Activated T-helper 17 cell treated with anti-CD3 and anti-CD28 coated beads, Interleukin-2, amount 50 U/mL, for 72 hours (primary cell): ENCODE measurements around the gene FGF14. TPM values are rescaled to one million over a fixed set of nuclear protein-coding genes. Genes with fewer than 3 reads are reported as not detected.
A peak's percentile ranks its signal among the peaks of the same experiment; 100 is the strongest.

ENCODE experiments used
- ATAC-seq: fragments of 150-1000 bp; cut with Tn5 transposase; replicated peaks from 2 replicates; pipeline ENCODE4 v1.10.0; 2021; ENCODE audit warnings: mild to moderate bottlenecking, moderate library complexity
- H3K27ac Mint-ChIP-seq: one replicate; pipeline ENCODE4 v1.8.0; 2022; ENCODE audit warnings: mixed read lengths
- H3K27me3 Mint-ChIP-seq: one replicate; pipeline ENCODE4 v1.8.0; 2022; ENCODE audit warnings: mixed read lengths
- H3K36me3 Mint-ChIP-seq: one replicate; pipeline ENCODE4 v1.8.0; 2022; ENCODE audit warnings: low read depth, mild to moderate bottlenecking, mixed read lengths
- H3K4me1 Mint-ChIP-seq: one replicate; pipeline ENCODE4 v1.8.0; 2022; ENCODE audit warnings: mixed read lengths
- H3K4me3 Mint-ChIP-seq: one replicate; pipeline ENCODE4 v1.8.0; 2022; ENCODE audit warnings: mild to moderate bottlenecking, mixed read lengths
- H3K9me3 Mint-ChIP-seq: one replicate; pipeline ENCODE4 v1.8.0; 2022; ENCODE audit warnings: mixed read lengths
- total RNA-seq, 2 donors: library from RNA; stranded (reverse); gene quantifications; one replicate each; pipeline ENCODE4 v1.2.3, GENCODE V29; 2022

FGF14 gene
- total RNA-seq, 2 donors from 2014 or later: not detected

GRCh38 chr13:101967781-101968180 is 434.1 kb downstream of the FGF14 start:
- H3K27ac Mint-ChIP-seq: no peak overlapping the region
- H3K36me3 Mint-ChIP-seq: no peaks in the 10 kb centered on the region
- H3K27me3 Mint-ChIP-seq: peaks cover 14% of the 10 kb centered on the region
- H3K4me3 Mint-ChIP-seq: no peak overlapping the region
- no peak for ATAC-seq
- H3K4me1 Mint-ChIP-seq: no peaks in the 10 kb centered on the region
- H3K9me3 Mint-ChIP-seq: no peaks in the 10 kb centered on the region

- H3K4me3 Mint-ChIP-seq: no peak overlapping the region
- H3K36me3 Mint-ChIP-seq: no peaks in the 10 kb centered on the region
- H3K9me3 Mint-ChIP-seq: no peaks in the 10 kb centered on the region
- no peak overlapping the region for H3K27ac Mint-ChIP-seq
- H3K27me3 Mint-ChIP-seq: peaks cover 15% of the 10 kb centered on the region
- no peaks in the 10 kb centered on the region for H3K4me1 Mint-ChIP-seq
- no peak for ATAC-seq
These were observed 434.6 kb downstream of the FGF14 start for GRCh38 chr13:101967216-101967615.

GRCh38 chr13:101965096-101965495 is 436.8 kb downstream of the FGF14 start:
- no peaks in the 10 kb centered on the region for H3K36me3 Mint-ChIP-seq
- no peak overlapping the region for H3K27ac Mint-ChIP-seq
- no peaks in the 10 kb centered on the region for H3K9me3 Mint-ChIP-seq
- ATAC-seq: no peak
- no peak overlapping the region for H3K4me3 Mint-ChIP-seq
- H3K4me1 Mint-ChIP-seq: no peaks in the 10 kb centered on the region
- H3K27me3 Mint-ChIP-seq: peaks cover 15% of the 10 kb centered on the region

- Mint-ChIP-seq H3K4me1 (no peaks in the 10 kb centered on the region), H3K27ac (no peak overlapping the region), H3K9me3 (peaks cover 3% of the 10 kb centered on the region), H3K27me3 (peaks cover 8% of the 10 kb centered on the region), H3K4me3 (no peak overlapping the region), H3K36me3 (no peaks in the 10 kb centered on the region)
- no peak for ATAC-seq
These were observed 442.8 kb downstream of the FGF14 start for GRCh38 chr13:101959016-101959415.

- H3K36me3 Mint-ChIP-seq: no peaks in the 10 kb centered on the region
- peaks cover 3% of the 10 kb centered on the region for H3K9me3 Mint-ChIP-seq
- no peak overlapping the region for H3K27ac Mint-ChIP-seq
- H3K4me1 Mint-ChIP-seq: no peaks in the 10 kb centered on the region
- H3K27me3 Mint-ChIP-seq: no peaks in the 10 kb centered on the region
- no peak for ATAC-seq
- H3K4me3 Mint-ChIP-seq: peak overlapping the region; percentile 20
These were observed 446.1 kb downstream of the FGF14 start for GRCh38 chr13:101955764-101956163.

DNA sequence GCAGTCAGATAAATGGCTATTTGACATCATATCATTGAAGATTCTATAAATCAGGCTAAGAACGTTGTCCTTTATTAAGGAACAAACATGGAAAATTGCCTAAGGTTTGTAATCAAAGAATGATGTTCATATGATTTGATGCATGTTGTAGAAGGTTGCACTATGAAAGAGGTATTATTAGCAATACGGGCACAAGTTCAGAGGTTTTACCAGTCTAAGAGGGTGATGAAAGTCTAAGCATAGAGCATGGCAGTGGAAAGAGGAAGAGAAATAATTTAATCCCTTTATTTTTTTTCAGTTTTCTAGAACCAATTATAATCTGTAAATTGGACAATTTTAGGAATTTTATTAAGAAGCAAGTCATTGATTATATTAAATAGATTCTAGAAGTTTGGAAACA is 450.7 kb downstream of the FGF14 start:
- H3K4me1 Mint-ChIP-seq: no peaks in the 10 kb centered on the region
- ATAC-seq: no peak
- peaks cover 4% of the 10 kb centered on the region for H3K9me3 Mint-ChIP-seq
- no peak overlapping the region for H3K27ac Mint-ChIP-seq
- H3K27me3 Mint-ChIP-seq: peaks cover 2% of the 10 kb centered on the region
- H3K36me3 Mint-ChIP-seq: no peaks in the 10 kb centered on the region
- no peak overlapping the region for H3K4me3 Mint-ChIP-seq

DNA sequence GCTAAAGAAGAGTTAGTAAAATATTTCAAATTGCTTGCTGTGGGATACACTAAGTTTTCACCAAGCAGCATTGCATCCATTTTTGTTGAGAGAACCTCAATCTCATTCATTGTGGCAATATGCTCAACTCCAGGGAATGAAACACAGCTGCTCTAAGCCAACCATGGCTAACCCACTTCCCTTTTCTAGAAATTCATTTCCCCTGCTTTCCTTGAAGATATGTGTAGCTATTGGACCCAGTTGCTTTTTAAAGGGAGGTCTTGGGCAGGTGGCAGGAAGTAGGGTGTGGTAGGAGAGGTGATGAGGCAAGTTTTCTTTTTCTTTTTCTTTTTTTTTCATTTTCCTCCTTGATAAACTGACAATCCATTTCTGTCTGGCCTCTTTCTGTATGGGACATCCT is 452.2 kb downstream of the FGF14 start:
- ATAC-seq: no peak
- no peak overlapping the region for H3K4me3 Mint-ChIP-seq
- peaks cover 7% of the 10 kb centered on the region for H3K27me3 Mint-ChIP-seq
- H3K27ac Mint-ChIP-seq: no peak overlapping the region
- no peaks in the 10 kb centered on the region for H3K36me3 Mint-ChIP-seq
- no peaks in the 10 kb centered on the region for H3K4me1 Mint-ChIP-seq
- peaks cover 4% of the 10 kb centered on the region for H3K9me3 Mint-ChIP-seq

DNA sequence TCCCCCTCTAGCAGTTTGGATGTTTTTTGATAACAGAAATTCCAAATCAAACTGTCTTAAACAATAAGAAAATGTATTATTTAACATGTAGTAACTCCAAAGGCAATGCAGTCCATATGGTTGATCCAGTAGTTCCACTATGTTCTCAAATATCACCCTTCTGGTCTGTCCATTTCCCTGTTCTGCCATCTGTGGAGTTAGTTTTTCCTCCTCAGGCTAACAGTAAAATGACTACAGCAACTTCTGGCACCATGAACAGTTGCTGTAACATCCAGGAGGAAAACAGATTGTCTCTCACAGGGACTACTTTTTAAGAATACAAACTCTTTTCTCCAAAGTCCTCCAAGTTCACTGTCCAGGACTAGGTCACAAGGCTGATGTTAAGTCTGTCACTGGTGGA is 455.4 kb downstream of the FGF14 start:
- no peak overlapping the region for H3K27ac Mint-ChIP-seq
- H3K9me3 Mint-ChIP-seq: peaks cover 4% of the 10 kb centered on the region
- H3K4me3 Mint-ChIP-seq: no peak overlapping the region
- H3K36me3 Mint-ChIP-seq: no peaks in the 10 kb centered on the region
- ATAC-seq: no peak
- no peaks in the 10 kb centered on the region for H3K4me1 Mint-ChIP-seq
- H3K27me3 Mint-ChIP-seq: peaks cover 7% of the 10 kb centered on the region

DNA sequence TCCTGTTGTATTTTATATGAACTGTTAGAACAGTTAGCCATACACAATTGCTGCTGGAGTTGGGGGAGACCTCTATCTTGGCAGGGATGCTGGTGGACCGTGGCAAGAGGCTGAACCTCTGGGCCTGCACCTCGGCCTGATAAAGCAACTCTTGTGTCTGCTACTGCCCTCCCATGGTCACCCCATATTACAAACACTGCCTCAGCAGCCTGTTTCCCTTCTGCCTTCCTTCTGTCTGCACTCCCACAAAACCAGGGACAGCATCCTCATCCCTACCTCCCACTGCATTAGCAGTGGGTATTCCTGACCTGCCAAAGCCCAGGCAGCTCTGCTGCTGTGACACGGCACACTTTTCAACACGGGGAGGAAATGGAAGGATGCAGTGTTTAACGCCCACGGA is 456.4 kb downstream of the FGF14 start:
- Mint-ChIP-seq H3K4me3 (no peak overlapping the region), H3K27me3 (peaks cover 7% of the 10 kb centered on the region), H3K27ac (no peak overlapping the region), H3K36me3 (no peaks in the 10 kb centered on the region), H3K9me3 (peaks cover 4% of the 10 kb centered on the region), H3K4me1 (no peaks in the 10 kb centered on the region)
- ATAC-seq: no peak

DNA sequence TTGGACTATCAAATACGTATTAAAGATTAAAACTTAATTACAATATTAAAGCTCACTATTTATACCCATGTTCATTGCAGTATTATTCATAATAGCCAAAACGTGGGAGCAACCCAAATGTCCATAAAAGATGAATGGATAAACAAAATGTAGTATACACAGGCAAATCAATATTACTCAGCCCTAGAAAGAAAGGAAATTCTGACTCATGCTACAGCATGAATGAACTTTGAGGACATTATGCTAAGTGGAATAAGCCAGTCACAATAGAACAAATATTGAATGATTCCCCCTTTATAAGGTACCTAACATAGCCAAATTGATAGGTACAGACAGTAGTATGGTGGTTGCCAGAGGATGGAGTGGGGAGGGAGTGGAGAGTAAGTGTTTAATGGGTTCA is 457.3 kb downstream of the FGF14 start:
- H3K4me1 Mint-ChIP-seq: no peaks in the 10 kb centered on the region
- no peak overlapping the region for H3K27ac Mint-ChIP-seq
- H3K36me3 Mint-ChIP-seq: no peaks in the 10 kb centered on the region
- H3K4me3 Mint-ChIP-seq: no peak overlapping the region
- no peak for ATAC-seq
- H3K9me3 Mint-ChIP-seq: peaks cover 4% of the 10 kb centered on the region
- H3K27me3 Mint-ChIP-seq: peaks cover 10% of the 10 kb centered on the region

GRCh38 chr13:101942535-101943157 is 459.2 kb downstream of the FGF14 start:
- no peak for ATAC-seq
- Mint-ChIP-seq H3K4me1 (no peaks in the 10 kb centered on the region), H3K36me3 (no peaks in the 10 kb centered on the region), H3K27me3 (peaks cover 12% of the 10 kb centered on the region), H3K27ac (no peak overlapping the region), H3K4me3 (no peak overlapping the region), H3K9me3 (peaks cover 4% of the 10 kb centered on the region)

DNA sequence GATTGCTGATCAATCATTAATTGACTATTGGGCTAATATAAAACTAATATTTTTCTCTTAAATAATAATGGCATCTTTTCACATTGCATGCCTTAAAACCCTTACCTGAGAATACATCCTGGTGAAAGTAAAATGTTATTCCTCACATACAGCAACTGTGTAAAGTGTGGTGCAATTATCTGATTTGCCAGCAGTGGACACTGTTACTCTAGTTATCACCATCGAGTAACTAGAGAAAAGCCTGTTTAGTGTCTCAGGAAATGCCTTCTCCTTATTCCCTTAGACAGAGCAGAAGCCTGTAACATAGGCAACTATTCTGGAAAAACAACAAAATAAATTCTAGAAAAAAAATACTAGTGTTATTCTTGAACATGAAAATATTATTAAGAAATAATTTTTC is 459.8 kb downstream of the FGF14 start:
- peaks cover 10% of the 10 kb centered on the region for H3K27me3 Mint-ChIP-seq
- H3K4me3 Mint-ChIP-seq: no peak overlapping the region
- no peak overlapping the region for H3K27ac Mint-ChIP-seq
- ATAC-seq: no peak
- H3K36me3 Mint-ChIP-seq: no peaks in the 10 kb centered on the region
- no peaks in the 10 kb centered on the region for H3K9me3 Mint-ChIP-seq
- no peaks in the 10 kb centered on the region for H3K4me1 Mint-ChIP-seq

- ATAC-seq: no peak
- Mint-ChIP-seq H3K4me1 (no peaks in the 10 kb centered on the region), H3K36me3 (no peaks in the 10 kb centered on the region), H3K9me3 (no peaks in the 10 kb centered on the region), H3K27me3 (peaks cover 10% of the 10 kb centered on the region), H3K4me3 (no peak overlapping the region), H3K27ac (no peak overlapping the region)
These were observed 460.6 kb downstream of the FGF14 start for GRCh38 chr13:101941095-101941783.

GRCh38 chr13:101939370-101939769 is 462.5 kb downstream of the FGF14 start:
- ATAC-seq: no peak
- no peaks in the 10 kb centered on the region for H3K4me1 Mint-ChIP-seq
- H3K27ac Mint-ChIP-seq: no peak overlapping the region
- H3K9me3 Mint-ChIP-seq: no peaks in the 10 kb centered on the region
- H3K4me3 Mint-ChIP-seq: no peak overlapping the region
- no peaks in the 10 kb centered on the region for H3K36me3 Mint-ChIP-seq
- peaks cover 5% of the 10 kb centered on the region for H3K27me3 Mint-ChIP-seq

- Mint-ChIP-seq H3K4me1 (no peaks in the 10 kb centered on the region), H3K36me3 (no peaks in the 10 kb centered on the region), H3K4me3 (no peak overlapping the region), H3K9me3 (no peaks in the 10 kb centered on the region), H3K27me3 (peaks cover 5% of the 10 kb centered on the region), H3K27ac (no peak overlapping the region)
- no peak for ATAC-seq
These were observed 466.0 kb downstream of the FGF14 start for GRCh38 chr13:101935828-101936227.
